Mesothelial cell of epicardium (in vitro differentiated cells): ENCODE measurements around the gene FOSB. TPM values are rescaled to one million over a fixed set of nuclear protein-coding genes. Genes with fewer than 3 reads are reported as not detected.

ENCODE experiments used
- DNase-seq, 2 experiments: peaks; one replicate each; pipeline ENCODE4 v3.0.0; 2021; ENCODE audit warnings: low spot score in 2 of 2; ENCODE audit not compliant: unreplicated experiment in 2 of 2
- H3K27ac Mint-ChIP-seq: 2 replicates; pipeline ENCODE4 v1.8.0; 2021; ENCODE audit warnings: mixed read lengths
- H3K27me3 Mint-ChIP-seq: 2 replicates; pipeline ENCODE4 v1.8.0; 2021; ENCODE audit warnings: low read depth, mixed read lengths
- H3K36me3 Mint-ChIP-seq: 2 replicates; pipeline ENCODE4 v1.8.0; 2021; ENCODE audit warnings: mixed read lengths
- H3K4me1 Mint-ChIP-seq: 2 replicates; pipeline ENCODE4 v1.8.0; 2021; ENCODE audit warnings: mixed read lengths
- H3K4me3 Mint-ChIP-seq: 2 replicates; pipeline ENCODE4 v1.8.0; 2021; ENCODE audit warnings: mild to moderate bottlenecking, moderate library complexity, mixed read lengths
- H3K9me3 Mint-ChIP-seq: 2 replicates; pipeline ENCODE4 v1.8.0; 2021; ENCODE audit warnings: mixed read lengths
- total RNA-seq: library from RNA; stranded (reverse); gene quantifications from 3 replicates; pipeline ENCODE4 v1.2.1, GENCODE V29; 2021
- TF ChIP-seq, protein P1 (sequence below): fragments of 200-600 bp; sonication (generic); IDR thresholded peaks from one replicate; pipeline ENCODE4 v1.5.0; 2021; ENCODE audit warnings: antibody characterized with exemption; ENCODE audit not compliant: unreplicated experiment

FOSB gene
- total RNA-seq, 1 donor from 2014 or later, result 272 TPM

DNA sequence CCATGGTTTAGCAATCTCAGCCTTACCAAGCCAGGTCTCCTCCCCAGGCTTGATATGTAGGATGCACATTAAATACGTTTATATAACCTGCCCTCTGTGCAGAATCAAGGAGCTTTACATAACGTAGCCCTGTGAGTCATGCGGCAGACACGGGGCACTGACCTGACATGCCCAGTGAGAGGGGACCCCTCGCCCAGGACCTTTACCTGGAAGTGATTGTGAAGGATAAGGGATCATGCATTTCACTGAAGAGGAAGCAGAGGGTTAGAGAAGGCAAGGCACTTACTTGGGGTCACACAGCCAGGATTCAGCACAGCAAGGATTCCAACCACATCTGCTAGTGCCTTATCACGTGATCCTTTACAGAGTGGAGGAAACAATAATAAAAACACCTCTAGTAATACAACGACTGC is 18.9 kb upstream of the FOSB start:
- Mint-ChIP-seq H3K36me3 (no peaks in the 10 kb centered on the region), H3K9me3 (no peaks in the 10 kb centered on the region), H3K4me1 (peaks cover 38% of the 10 kb centered on the region), H3K27ac (peak overlapping the region; percentile 86), H3K4me3 (peak overlapping the region; percentile 49), H3K27me3 (no peaks in the 10 kb centered on the region)
- TF ChIP-seq, protein P1, sequence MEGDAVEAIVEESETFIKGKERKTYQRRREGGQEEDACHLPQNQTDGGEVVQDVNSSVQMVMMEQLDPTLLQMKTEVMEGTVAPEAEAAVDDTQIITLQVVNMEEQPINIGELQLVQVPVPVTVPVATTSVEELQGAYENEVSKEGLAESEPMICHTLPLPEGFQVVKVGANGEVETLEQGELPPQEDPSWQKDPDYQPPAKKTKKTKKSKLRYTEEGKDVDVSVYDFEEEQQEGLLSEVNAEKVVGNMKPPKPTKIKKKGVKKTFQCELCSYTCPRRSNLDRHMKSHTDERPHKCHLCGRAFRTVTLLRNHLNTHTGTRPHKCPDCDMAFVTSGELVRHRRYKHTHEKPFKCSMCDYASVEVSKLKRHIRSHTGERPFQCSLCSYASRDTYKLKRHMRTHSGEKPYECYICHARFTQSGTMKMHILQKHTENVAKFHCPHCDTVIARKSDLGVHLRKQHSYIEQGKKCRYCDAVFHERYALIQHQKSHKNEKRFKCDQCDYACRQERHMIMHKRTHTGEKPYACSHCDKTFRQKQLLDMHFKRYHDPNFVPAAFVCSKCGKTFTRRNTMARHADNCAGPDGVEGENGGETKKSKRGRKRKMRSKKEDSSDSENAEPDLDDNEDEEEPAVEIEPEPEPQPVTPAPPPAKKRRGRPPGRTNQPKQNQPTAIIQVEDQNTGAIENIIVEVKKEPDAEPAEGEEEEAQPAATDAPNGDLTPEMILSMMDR, result no peak
- DNase-seq, result no peak

DNA sequence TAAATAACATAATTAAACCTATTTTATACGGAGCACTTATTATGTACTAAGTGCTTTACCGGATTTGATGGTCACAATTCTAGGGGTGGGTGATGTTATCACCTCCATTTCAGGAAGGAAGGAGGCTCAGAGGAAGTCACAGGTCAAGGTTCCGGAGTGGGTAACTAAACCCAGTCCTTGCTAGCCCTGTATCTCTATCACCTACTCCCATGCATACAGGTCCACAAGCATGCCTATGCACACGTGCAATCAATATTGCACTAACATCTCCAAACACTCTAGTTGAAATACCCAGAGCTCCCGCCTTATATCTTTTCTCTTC is 17.8 kb upstream of the FOSB start:
- Mint-ChIP-seq H3K4me1 (peaks cover 37% of the 10 kb centered on the region), H3K27ac (peak overlapping the region; percentile 99), H3K36me3 (no peaks in the 10 kb centered on the region), H3K4me3 (peak overlapping the region; percentile 93), H3K27me3 (no peaks in the 10 kb centered on the region), H3K9me3 (no peaks in the 10 kb centered on the region)
- TF ChIP-seq, protein P1, result no peak
- DNase-seq, result no peak

DNA sequence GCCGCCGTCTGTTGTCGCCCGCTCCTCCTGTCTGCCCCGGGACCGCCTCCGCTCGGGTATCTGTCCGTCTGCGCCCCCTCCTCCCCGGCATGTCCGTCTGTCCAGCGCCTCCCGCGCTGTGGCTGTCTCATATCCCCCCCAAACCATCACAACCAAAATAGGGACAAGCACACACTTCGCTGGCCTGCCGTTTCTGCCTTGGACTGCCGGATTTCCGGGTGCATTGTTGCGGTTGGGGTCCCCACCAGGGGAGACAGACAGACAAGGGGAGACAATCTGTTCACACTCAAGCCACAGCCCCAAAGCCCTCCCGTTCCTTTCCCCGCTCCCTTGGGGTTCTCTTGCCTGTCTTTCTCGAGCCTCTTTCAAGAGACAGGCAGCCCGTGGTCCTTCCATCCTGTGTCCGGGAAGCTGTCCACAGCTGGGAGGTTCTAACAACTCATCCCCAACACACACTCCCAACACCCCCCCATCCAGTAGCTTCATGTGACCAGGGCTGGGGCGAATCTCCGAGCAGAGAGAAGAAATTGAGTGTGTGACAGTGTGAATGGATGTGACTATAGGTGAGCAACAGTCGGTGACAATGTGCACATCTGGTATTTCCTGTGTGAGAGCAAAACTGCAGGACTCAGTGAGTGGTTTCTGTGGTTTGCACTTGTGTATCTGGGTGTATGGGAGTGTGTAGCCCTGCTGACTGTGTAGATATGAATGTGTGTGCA is 16.5 kb upstream of the FOSB start:
- TF ChIP-seq, protein P1, result no peak
- H3K4me3 Mint-ChIP-seq, result peak overlapping the region; percentile 85
- H3K36me3 Mint-ChIP-seq, result no peaks in the 10 kb centered on the region
- no peaks in the 10 kb centered on the region for H3K27me3 Mint-ChIP-seq
- peak overlapping the region; percentile 99 for H3K27ac Mint-ChIP-seq
- peaks cover 49% of the 10 kb centered on the region for H3K4me1 Mint-ChIP-seq
- no peaks in the 10 kb centered on the region for H3K9me3 Mint-ChIP-seq
- DNase-seq, result no peak

DNA sequence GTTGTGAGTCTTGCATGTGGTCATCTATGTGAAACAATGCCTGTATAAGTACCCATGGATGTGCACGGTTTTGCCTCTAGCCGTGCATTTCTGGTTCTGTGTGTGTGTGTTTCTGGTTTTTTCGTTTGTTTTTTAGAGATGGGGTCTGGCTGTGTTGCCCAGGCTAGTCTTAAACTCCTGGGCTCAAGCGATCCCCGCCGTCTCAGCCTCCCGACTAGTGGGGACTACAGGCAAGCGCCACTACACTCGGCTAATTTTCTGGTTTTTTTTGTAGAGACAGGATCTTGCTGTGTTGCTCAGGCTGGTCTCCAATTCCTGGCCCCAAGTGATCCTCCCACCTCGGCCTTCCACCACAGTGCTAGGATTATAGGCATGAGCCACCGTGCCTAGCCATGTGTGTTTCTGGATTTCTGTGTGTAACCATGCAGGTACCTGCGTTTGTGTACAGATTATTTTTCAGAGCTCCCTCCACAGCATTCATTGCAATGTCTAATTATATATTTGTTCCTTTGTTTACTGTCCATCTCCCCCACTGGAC is 15.9 kb upstream of the FOSB start:
- Mint-ChIP-seq H3K27me3 (no peaks in the 10 kb centered on the region), H3K36me3 (no peaks in the 10 kb centered on the region), H3K27ac (peak overlapping the region; percentile 99), H3K4me1 (peaks cover 52% of the 10 kb centered on the region), H3K4me3 (peak overlapping the region; percentile 85), H3K9me3 (no peaks in the 10 kb centered on the region)
- TF ChIP-seq, protein P1, result no peak
- no peak for DNase-seq

DNA sequence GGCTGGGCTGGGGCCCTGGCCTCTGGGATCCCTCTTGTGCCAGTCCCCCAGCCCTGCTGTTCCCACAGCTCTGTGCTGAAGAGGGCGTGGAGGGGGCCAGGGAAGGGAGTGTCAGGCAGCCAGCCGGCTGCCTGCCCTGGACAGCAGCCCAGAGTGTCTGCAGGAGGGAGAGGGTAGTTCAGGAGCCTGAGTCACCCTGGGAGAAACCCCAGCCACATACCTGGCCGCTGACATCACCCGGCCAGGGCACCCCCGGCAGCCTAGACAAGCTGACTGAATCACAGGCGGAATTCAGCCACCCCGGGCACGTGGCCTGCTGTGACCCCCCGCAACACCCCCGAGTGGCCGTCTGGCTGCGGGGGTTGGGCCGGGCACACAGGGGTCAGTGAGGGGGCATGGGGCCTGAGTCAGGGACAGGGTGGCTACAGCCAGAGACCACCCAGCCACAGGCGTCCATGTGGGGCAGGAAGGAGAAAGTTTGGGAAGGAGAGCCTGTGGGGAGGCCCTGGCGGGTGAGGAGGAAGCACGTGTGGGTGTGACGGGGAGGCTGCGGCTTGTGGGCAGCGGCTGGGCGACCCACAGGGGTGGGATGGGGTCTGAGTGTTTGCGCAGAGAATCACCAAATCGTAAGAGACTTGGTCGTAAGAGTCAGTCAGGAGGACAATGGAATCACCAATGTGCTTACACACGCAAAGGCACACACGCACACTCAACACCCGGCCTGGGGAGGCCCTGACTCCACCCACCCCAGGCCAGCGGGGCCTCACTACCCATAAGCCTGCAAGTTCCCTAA is 11.9 kb upstream of the FOSB start:
- DNase-seq, result peak; percentile 80 to 90
- Mint-ChIP-seq H3K4me1 (peaks cover 36% of the 10 kb centered on the region), H3K27me3 (no peaks in the 10 kb centered on the region), H3K27ac (peak overlapping the region; percentile 99), H3K4me3 (peak overlapping the region; percentile 42), H3K9me3 (no peaks in the 10 kb centered on the region), H3K36me3 (no peaks in the 10 kb centered on the region)
- TF ChIP-seq, protein P1, result no peak
